Stimulated activated CD4-positive, alpha-beta T cell treated with anti-CD3 and anti-CD28 coated beads, Interleukin-2, amount 100 ng/mL, for 48 hours (primary cell): ENCODE measurements around the gene LCE6A.

Source experiments
- DNase-seq, 2 donors: peaks; one replicate each; pipeline ENCODE4 v3.0.0-alpha.2; 2020

LCE6A gene, protein sequence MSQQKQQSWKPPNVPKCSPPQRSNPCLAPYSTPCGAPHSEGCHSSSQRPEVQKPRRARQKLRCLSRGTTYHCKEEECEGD

DNA sequence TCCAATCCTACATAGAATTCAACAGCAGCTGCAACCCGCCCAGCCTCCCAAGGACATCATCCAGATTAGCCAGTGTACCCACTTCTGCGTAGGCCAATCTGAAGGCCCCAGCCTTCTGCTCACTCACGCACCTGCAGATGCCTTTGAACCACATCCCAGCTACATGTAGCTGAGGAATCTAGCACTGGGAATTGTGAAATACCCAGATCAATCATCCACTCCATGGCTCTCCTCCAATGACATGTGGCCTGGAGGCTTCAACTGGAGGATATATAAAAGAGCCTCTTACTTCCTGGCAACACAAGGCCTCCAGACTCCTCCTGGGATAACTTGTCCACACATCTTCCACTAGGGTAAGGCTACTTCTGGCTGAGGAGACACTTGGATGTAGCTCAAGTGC lies at the start of gene LCE6A:
Gene LCE6A (plus strand): TSS at position 301 of the 400 bp plus-strand sequence. CDS start 665 bp downstream, outside the sequence.
- DNase-seq: no peak

DNA sequence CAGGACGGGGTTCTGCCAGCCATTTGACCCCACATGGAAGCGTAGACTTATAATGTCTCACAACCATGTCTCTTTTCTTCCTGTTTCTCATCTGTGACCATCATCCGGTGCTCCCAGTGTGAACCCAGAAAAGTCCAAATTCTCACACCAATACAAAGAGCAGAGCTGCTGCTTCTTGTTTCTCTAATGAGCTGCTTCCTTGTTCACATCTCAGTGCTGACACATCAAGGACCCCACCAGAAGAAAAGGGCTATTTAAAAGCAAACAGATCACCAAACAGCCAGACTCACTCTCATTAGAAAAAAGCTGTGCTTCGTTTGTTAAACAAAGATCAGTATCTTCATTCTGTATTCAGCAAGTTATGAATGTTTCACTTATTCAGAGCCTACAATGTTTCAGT lies 47.0 kb upstream of the LCE6A start:
- no peak for DNase-seq

DNA sequence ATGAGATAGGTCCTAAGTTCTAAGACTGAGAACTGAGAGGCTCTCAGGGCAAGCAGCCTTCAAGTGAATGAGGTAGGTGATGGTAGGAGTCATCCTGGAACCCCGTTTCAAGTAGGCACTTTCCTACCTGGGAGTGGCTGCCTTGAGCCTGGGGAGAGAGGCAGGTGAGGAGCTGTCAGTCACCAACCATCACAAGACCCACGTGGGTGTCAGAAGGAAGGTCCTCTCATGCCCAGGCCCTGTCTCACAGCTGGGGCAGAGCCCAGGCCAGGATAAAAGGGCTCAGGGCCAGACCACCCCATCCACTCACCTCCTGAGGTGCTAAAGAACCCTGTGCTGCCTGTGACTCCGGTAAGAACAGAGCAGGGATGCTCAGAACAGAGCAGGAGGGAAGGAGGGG lies 46.2 kb upstream of the LCE6A start, which contains the start of gene LCE1D:
Gene LCE1D (plus strand): TSS at position 301 of the 400 bp plus-strand sequence. CDS start 1,074 bp downstream, outside the sequence.
- DNase-seq: no peak

DNA sequence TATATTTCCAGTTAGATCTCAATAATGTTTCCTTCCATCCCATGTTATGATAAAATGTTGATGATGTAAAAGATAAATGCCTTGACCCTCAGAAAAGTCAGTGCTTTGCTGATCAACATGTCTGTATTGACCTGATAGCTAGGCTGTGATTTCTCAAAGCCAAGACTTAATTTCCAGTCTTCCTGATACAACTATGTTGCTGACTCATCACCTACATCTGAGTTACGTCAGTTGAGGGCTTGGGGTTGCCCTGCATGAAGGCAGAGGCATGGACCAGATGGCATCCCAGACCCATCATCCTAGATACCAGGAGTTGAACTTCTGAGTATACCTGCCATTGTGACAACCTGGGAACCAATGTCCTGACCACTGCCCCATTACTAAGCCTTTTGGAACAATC lies 41.3 kb upstream of the LCE6A start:
- DNase-seq: no peak

DNA sequence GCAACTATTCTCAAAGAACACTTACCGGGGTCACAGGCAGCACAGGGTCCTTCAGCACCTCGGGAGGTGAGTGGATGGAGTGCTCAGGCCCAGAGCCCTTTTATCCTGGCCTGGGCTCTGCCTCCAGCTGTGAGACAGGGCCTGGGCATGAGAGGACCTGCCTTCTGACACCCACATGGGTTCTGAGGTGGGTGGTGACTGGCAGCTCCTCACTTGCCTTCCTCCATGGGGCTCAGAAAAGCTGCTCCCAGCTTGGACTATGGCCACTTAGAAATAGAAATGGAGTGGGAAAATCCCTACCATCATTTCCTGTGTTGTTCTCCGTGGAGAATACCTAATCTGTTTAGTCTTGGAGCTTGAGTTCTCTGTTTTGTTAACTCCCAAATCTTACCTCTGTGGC lies 36.1 kb upstream of the LCE6A start, which contains the start of gene LCE1C:
Gene LCE1C (minus strand): TSS at position 76 of the 400 bp plus-strand sequence. CDS start 1,173 bp downstream, outside the sequence.
- no peak for DNase-seq

DNA sequence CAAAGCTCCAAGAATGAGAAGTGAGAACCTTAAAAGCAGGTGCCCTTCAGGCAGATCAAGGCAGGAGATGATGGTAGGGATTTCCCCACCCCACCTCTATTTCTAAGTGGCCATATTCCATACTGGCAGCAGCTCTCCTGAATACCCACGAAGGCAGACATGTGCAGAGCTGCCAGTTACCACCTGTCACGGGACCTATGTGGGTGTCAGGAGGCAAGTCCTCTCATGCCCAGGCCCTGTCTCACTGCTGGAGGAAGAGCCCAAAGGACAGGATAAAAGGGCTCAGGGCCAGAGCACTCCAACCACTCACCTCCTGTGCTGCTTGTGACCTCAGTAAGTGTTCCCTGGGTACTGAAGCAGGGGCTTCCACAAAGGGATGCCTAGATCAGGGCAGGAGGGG lies 31.6 kb upstream of the LCE6A start:
- no peak for DNase-seq

DNA sequence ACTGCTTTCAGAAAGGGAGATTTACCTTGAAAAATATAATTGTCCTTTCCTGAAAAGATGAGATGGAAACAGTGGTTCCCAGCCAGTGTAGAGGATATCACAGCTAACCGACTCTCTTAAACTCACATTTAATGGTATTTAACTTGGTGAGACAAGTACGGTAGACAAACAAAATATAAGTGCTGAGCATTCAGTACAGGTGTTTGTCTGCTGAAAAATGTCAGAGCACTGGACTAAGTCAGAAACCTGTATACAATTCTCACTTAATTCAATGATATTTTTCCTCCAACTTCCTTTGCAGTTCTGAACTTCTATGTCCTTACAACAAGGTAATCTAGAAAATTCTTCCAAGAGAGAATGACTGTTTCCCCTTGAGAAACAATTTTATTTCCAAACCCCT lies 31.0 kb upstream of the LCE6A start, which contains the start of gene LCE1B:
Gene LCE1B (plus strand): TSS at position 301 of the 400 bp plus-strand sequence. CDS start 476 bp downstream, outside the sequence.
- no peak for DNase-seq

DNA sequence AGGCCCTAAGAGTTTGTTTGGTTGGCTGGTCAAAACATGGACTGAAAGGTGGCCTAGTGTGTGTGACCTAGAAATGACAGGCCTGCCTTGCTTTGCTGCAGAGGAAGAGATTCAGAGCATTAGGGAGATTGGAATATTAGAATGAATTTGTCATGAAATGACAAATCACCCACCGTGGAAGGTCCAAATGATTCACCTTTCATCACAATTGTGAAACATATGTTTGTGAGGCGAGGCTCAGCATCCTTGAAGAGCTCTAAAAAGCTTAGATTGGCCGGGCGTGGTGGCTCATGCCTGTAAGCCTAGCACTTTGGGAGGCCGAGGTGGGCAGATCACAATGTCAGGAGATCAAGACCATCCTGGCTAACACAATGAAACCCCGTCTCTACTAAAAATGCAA lies 25.3 kb upstream of the LCE6A start:
- DNase-seq: no peak

DNA sequence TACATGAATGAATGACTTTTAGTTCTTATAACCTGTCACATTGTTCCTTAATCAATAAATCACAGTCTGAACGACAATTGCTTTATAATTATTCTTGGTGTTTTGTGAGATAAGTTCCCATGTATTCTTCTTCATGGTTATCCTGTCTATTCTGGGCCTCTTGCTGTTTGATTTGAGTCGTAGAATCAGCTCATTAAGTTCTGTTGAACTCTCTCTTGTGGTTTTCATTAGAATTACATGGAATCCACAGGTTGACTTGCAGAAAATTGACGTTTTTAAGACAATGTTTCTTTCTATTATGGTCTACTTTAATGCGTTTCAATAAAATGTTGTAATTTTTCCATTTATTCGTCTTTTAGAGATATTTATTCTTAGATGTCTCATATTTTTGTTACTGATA lies 19.4 kb upstream of the LCE6A start:
- no peak for DNase-seq

DNA sequence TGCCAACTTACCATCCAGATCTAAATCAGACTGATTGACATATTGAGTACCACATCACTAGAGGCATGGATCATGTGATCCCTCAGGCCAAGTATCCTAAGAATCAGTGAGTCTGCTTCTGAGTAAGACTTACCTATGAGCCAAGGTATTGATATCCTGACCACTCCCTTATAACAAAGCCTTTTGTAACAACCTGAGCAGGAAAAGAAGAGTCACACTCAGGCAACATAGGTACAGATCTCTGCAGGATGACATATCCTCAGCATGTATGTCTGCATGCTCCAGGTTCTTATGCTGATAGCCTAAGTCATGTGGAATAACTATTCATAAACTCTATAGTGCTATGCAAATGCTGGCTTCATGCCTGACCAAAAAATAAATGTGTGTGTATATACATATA lies 17.7 kb upstream of the LCE6A start:
- no peak for DNase-seq

DNA sequence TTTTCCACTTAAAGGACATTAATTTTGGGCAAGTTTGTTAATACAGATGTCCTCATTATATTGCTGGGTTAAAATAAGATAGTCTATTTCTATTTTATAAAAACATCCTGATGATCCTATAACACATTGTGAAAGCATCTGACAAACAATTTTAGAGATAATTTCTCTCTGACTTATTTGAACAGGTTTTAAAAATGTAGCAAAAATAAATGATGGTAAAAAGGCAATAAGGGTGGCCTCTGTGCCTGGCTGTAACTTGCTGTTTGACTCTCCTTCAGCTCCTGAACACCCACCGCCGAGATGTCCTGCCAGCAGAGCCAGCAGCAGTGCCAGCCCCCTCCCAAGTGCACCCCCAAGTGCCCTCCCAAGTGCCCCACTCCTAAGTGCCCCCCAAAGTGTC lies 15.5 kb upstream of the LCE6A start, which contains the start of gene LCE1A:
Gene LCE1A (plus strand): TSS at position 301 of the 400 bp plus-strand sequence. CDS start 0 bp downstream, at position 301.
- DNase-seq: no peak

DNA sequence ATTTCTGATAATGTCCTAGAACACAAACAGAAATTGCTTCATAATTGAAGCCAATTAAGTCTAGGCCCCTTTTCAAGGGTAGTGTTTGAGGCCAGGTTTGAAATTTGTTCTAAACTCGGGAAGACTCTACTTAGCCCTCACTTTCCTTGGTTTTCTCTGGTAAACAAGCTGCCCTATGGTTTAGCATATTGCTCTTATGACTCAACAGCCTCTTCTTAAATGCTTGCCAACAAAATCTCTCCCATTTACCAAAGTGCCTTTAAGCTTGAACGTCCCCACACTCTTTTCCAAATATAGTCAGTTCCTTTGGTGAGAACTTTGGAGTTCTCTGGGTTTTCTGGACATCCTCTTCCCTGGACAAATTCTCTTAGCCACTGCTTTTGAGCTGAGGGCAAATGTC lies 5.8 kb upstream of the LCE6A start:
- DNase-seq: no peak

DNA sequence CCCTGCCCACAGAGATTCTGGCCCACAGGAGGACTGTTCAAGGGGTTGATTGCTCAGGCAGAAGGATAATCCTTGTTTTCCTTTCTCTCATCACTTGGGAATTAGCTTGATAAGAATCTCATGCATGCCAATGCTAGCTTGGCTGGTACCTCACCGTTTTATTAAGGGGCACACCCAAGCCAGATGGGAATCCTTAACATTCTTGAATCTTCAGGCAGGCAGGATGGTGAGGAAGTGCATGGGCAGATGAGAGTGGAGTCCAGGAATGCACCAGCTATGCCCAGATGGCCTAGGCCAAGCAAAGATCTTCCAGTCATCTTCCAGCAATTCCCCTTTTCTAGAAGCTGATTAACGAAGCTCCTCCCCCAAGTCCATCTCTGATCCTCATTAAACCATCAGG lies 13.0 kb downstream of the LCE6A start:
- DNase-seq: no peak

DNA sequence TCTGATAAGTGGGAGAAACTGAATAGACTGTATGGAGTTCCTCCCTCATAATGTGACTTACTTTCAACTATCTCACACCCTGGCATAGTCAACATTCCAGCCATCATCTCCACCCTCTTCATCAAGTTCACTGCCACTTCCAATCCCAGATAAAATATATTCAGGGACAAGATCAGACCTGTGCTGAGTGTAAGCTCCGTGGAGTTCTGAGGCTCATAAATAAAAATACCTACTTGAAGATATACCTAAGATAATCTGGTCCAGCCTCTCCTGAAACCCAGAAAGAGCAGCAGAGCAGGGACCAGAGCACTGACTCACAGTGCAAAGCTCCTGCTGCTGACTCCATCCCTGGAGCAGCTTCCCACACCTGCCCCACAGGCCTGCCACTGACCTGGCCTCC lies 15.4 kb downstream of the LCE6A start:
- no peak for DNase-seq

DNA sequence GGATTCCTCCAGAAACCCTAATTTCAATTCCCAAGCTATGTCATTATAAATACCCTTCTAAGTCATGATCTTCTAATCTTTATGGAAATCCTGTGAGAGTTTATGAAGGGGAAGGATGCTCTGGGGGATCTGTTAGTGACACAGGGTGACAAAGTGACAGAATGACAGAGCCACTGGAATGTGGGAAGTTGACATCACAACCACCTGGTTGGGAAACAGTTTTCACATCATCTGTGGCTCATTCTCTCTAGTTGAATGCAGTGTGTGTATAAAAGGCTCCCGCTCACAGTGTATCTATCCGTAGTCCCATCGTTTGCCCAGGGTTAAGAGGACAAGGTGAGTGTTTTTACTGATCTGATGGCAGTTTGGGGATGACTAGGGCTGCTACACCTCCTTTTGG lies 17.0 kb downstream of the LCE6A start, which contains the start of gene LCE7A:
Gene LCE7A (plus strand): TSS at position 301 of the 400 bp plus-strand sequence. CDS start 702 bp downstream, outside the sequence.
- DNase-seq: no peak

DNA sequence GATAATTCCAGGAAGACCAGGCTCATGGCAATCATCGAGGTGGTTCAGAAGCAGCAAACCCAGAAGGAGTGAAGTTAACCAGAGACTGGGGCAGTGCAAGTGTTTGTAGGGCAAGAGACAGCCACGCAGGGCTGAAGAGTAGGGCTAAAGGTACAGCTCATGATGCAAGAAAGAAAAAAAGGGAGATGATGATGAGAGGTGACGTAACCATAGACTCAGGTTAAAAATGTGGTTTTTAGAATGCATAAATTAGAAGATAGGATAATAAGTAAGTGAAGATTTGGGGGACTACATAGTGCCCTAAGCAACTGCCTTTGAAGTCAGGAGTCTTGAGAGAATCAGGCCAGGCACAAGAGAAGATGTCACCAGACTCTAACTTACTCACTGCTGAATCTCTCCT lies 17.5 kb downstream of the LCE6A start:
- no peak for DNase-seq

DNA sequence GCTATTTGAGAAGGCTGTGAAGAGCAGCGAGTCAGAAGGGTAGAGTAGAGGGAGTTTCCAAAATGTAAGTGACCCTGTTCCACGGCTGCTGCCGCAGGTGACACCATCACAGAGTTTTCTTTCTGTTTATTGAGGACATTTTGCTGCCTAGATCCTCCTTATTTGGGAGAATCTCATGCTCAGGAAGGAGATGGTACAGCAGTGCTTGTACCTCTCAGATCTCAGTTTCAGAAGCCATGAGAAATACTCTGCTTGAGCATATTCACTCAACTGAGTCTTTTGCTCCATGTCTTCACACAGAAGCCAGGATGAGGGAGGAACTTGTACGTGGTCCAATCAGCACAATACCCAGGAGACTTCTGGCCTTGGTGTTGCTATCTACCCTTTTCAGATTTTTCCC lies 18.7 kb downstream of the LCE6A start:
- no peak for DNase-seq

DNA sequence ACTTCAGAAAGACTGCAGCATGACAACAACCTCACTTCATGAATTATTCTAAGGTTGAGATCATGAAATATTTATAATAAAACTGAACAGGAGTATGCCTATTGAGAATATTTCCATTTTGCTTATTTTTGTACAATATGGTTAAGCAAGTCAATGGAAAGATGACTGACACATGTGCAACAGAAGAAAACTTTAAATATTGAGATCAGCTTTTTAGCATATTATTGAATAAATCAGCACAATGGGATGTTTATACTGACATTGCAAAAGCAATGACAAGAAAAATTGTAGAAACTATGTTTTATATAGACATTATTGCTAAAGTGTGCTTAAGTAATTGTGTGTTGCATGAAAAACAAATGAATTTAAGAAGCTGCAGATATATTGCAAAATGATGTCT lies 21.8 kb downstream of the LCE6A start:
- no peak for DNase-seq

DNA sequence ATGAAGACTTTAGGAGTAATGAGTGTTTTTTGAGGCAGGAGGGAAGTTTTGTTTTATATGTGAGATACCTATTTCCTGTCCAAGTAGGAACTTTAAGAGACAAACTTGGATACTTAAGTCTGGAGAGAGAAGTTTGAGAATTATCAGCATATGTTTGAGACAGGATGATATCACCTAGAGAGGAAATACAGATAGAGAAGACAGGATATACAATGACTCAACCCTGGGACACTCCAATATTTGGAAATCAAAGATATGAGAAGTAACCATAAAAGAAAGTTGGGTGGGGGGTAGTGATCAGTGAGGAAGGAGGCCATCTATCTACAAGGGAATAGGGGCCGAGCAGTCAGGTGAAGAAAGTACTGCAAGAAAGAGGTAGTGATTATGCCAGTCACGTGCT lies 23.7 kb downstream of the LCE6A start:
- DNase-seq: no peak

DNA sequence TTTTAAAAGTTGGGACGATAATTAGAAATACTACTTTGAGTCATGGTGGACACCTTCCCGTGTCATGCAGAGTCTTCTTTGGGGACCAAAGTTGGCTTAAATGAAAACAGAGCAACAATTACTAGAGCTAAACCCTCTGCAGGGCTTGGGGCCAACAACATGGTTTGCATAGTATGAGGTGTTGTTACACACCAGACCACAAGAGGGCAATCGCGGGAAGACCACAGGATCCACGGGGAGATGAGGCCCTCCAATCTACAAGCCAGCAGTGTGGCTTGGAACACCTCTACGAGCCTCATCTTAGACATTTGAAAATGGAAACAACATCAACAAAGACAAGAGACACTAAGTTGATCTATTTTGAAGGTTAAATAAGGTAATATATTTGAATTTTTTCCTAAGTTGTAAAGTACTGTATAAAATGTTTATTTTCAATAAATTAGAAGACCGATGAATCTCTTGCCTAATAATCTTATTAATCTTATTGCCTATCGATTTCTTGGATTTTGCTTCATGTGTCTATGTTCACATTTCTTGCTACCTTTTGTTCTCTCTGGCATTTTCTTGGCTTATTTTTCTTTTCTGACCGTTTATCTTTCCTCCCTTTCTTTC lies 27.3 kb downstream of the LCE6A start:
- peak; percentile 61 to 62 for DNase-seq

DNA sequence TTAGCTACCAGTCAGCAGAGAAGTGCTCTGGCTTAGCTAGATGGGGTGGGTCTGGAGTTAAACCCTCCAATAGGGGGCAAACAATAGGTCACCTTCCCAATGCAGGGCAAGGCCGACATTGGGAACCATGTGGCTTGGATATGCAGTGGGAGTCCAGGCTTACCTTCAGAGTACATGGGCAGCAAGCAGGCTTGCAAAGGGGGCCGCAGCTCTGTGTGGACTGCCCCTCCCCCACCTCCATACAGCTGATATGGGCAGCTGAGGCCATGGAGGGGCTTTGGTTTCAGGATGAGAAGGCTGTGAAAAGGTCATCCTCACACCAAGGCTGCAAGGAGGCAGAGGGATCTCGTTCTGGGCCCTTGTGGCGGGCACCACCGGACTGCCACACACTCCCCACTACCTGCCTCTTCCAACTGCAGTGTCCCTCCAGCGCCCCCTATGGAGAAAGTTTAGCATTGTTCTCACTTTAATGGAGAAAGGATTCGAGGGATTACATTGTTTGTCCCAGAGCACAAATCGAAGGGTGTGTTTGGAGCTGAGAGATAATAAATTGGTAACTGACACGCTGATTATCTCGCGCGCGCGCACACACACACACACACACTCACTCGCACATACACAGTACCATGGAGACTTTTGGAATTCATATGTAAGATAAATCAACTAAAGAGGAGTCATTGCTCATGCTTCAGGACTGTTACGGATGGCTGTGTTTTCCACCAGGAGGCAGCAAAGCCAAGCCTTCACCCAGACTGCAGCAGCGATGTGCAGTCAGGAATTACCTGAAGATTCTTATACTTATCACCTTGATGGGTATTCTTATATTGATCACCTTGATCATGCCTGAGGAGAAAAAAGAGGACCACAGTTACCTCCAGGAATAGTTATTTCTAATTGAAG lies 28.4 kb downstream of the LCE6A start:
- DNase-seq: no peak

DNA sequence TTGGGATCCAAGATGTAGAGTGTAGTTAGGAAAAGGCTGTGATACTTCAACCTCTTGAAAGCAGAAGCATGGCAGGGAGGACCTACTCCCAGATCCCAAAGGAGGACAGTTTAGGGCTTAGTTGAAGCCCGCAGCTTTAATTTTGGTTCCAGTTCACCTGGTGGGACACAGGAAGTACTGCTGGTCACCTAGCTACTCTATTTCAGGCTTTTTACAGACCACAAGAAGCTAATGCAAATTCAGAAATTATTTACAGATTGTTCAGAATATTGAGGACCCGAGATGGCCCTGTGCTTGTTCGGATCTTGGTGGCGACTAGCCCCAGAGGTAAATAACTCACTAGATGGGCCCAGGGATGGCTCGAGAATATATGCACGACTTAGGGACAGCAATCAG lies 29.1 kb downstream of the LCE6A start:
- no peak for DNase-seq

DNA sequence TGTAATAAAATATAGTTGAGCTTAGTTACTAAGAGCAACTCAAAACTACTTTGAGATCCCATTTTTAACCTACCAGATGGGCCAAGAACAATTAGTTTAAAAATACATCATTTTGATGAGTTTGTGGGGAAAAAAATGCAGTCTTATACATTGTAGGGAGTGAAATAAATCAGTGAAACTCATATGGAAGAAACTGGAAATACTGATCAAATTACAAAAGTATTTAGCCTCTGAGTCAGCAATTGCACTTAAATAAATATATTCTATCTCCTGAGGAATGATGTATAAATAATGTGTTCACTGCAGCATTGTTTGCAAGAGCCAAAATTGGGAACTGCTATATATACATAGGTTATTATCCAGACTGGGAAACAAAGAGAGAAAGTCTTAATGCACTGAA lies 30.8 kb downstream of the LCE6A start:
- no peak for DNase-seq

DNA sequence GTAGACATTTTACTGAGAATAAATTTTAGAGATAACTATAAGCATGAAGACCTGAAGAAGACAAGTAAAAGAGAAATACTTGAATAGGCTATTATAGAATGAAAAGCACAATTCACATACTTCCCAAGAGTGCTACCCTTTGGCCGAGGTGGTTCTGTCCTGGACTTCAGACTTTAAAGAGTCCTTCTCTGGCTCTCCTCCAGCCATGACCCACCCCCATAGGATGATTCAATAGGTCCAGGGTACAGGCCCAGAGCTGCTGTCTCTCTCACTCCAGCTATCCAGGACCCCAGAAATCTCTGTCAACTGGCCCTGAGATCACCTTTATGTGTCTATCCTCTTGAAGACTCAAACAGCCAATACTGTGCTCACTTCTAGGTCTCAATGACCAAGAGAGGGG lies 34.2 kb downstream of the LCE6A start:
- DNase-seq: no peak
